Mammary epithelial cell (primary cell): ENCODE measurements around the gene DYSF.

Experiments
- EZH2 ChIP-seq: IDR thresholded peaks from 2 replicates; pipeline ENCODE4 v1.6.1; 2012; ENCODE audit warnings: low read length, inconsistent platforms, borderline replicate concordance
- TF ChIP-seq, protein P1 (sequence below), 2 donors: IDR thresholded peaks in 1 of 2; conservative IDR thresholded peaks in 1 of 2; 2 replicates each; pipeline ENCODE4 v1.5.1; 2011 to 2012; ENCODE audit warnings: inconsistent platforms in 2 of 2, low read length in 2 of 2, mild to moderate bottlenecking in 2 of 2, control low read depth in 1 of 2, low read depth in 1 of 2; ENCODE audit not compliant: insufficient read depth in 1 of 2; ENCODE audit errors: extremely low read depth in 1 of 2

- TF ChIP-seq, protein P1, sequence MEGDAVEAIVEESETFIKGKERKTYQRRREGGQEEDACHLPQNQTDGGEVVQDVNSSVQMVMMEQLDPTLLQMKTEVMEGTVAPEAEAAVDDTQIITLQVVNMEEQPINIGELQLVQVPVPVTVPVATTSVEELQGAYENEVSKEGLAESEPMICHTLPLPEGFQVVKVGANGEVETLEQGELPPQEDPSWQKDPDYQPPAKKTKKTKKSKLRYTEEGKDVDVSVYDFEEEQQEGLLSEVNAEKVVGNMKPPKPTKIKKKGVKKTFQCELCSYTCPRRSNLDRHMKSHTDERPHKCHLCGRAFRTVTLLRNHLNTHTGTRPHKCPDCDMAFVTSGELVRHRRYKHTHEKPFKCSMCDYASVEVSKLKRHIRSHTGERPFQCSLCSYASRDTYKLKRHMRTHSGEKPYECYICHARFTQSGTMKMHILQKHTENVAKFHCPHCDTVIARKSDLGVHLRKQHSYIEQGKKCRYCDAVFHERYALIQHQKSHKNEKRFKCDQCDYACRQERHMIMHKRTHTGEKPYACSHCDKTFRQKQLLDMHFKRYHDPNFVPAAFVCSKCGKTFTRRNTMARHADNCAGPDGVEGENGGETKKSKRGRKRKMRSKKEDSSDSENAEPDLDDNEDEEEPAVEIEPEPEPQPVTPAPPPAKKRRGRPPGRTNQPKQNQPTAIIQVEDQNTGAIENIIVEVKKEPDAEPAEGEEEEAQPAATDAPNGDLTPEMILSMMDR (conservative IDR thresholded peaks at IDR 0.05 in 1 of 2, IDR thresholded peaks at IDR 0.05 in 1 of 2; ENCODE audit: extremely low read depth in 1 of 2, insufficient read depth in 1 of 2, low read depth in 1 of 2, low read length in 2 of 2) = no peak
- TF ChIP-seq EZH2 = no peak
Observed at GRCh38 chr2:71614976-71615766, 161.8 kb downstream of the DYSF start.
